H1 (cell line): ENCODE results near the gene NCBP1. TPM values are rescaled to one million over a fixed set of nuclear protein-coding genes. Genes with fewer than 3 reads are reported as not detected.
A peak's percentile ranks its signal among the peaks of the same experiment; 100 is the strongest.

ENCODE experiments used
- CTCF ChIA-PET: fragments of 300-600 bp; sonication (Branson Sonifier 250); formaldehyde crosslinking; loops from one replicate; lab custom pipeline; 2021; ENCODE audit not compliant: partially characterized antibody; lab: Charles Lee
- POLR2A ChIA-PET: fragments of 300-600 bp; sonication (Branson Sonifier 250); formaldehyde crosslinking; loops from one replicate; lab custom pipeline; 2021; ENCODE audit warnings: inconsistent platforms; ENCODE audit not compliant: partially characterized antibody; lab: Charles Lee
- DNase-seq, 2 experiments: peaks; one replicate each; pipeline versions ENCODE4 v3.0.0 to v3.0.0-alpha.2; 2010 to 2022; ENCODE audit warnings: low spot score in 2 of 2, low read depth in 1 of 2, mixed read lengths in 1 of 2
- FAIRE-seq: peaks from 2 replicates; lab custom pipeline; 2011; peaks lifted over from hg19 to GRCh38; lab: Jason Lieb, UNC
- H2AFZ ChIP-seq: 2 replicates; pipeline ENCODE4 v1.8.1; 2012; ENCODE audit warnings: low read length, inconsistent platforms
- H2AK5ac ChIP-seq: 2 replicates; pipeline ENCODE4 v1.6.1; 2013; ENCODE audit warnings: low read depth, low read length
- H2BK120ac ChIP-seq: replicated peaks from 2 replicates; pipeline ENCODE3; 2013; ENCODE audit warnings: low read depth, low read length, inconsistent platforms
- H2BK12ac ChIP-seq: 2 replicates; pipeline ENCODE4 v1.6.1; 2013; ENCODE audit warnings: low read depth, low read length
- H2BK15ac ChIP-seq: 2 replicates; pipeline ENCODE4 v1.6.1; 2013; ENCODE audit warnings: low read length
- H2BK20ac ChIP-seq: 2 replicates; pipeline ENCODE4 v1.6.1; 2013; ENCODE audit warnings: low read length
- H2BK5ac ChIP-seq: 2 replicates; pipeline ENCODE4 v1.6.1; 2013; ENCODE audit warnings: low read depth, low read length
- H3K14ac ChIP-seq: 2 replicates; pipeline ENCODE4 v1.6.1; 2013; ENCODE audit warnings: inconsistent platforms; ENCODE audit not compliant: insufficient read length
- H3K18ac ChIP-seq: 2 replicates; pipeline ENCODE4 v1.6.1; 2013; ENCODE audit warnings: low read length; ENCODE audit errors: extremely low read depth
- H3K23ac ChIP-seq: 2 replicates; pipeline ENCODE4 v1.6.1; 2013; ENCODE audit warnings: inconsistent platforms; ENCODE audit not compliant: insufficient read length
- H3K23me2 ChIP-seq: 2 replicates; pipeline ENCODE4 v1.6.1; 2013; ENCODE audit warnings: low read depth, low read length
- H3K27ac ChIP-seq: 2 replicates; pipeline ENCODE4 v1.6.1; 2011; ENCODE audit warnings: low read depth, low read length, inconsistent platforms
- H3K27me3 ChIP-seq, 4 experiments: replicated peaks in 1 of 4; 1 replicate in 1 of 4; 2 replicates in 3 of 4; pipeline versions ENCODE4 v1.6.1 to v1.8.1; 2011 to 2013; ENCODE audit warnings: low read length in 3 of 4, mild to moderate bottlenecking in 3 of 4, inconsistent platforms in 2 of 4, mixed read lengths in 2 of 4, moderate library complexity in 1 of 4; ENCODE audit not compliant: control insufficient read depth in 3 of 4, insufficient read depth in 3 of 4; ENCODE audit errors: extremely low read depth in 1 of 4
- H3K36me3 ChIP-seq, 4 experiments: 2 replicates each; pipeline versions ENCODE4 v1.6.1 to v1.8.1; 2011 to 2013; ENCODE audit warnings: mild to moderate bottlenecking in 4 of 4, low read length in 3 of 4, moderate library complexity in 2 of 4, control low read depth in 1 of 4, inconsistent platforms in 1 of 4; ENCODE audit not compliant: insufficient read depth in 4 of 4, control insufficient read depth in 2 of 4
- H3K4ac ChIP-seq: replicated peaks from 2 replicates; pipeline ENCODE3; 2013; ENCODE audit warnings: low read length, low read depth, mixed read lengths, inconsistent platforms; ENCODE audit not compliant: insufficient read length
- H3K4me1 ChIP-seq, 4 experiments: replicated peaks in 1 of 4; 1 replicate in 1 of 4; 2 replicates in 3 of 4; pipeline versions ENCODE4 v1.6.1 to v1.8.1; 2011 to 2013; ENCODE audit warnings: low read length in 3 of 4, inconsistent platforms in 2 of 4, mixed read lengths in 1 of 4; ENCODE audit not compliant: insufficient read depth in 4 of 4, control insufficient read depth in 3 of 4
- H3K4me2 ChIP-seq, 2 experiments: 2 replicates each; pipeline versions ENCODE4 v1.6.1 to v1.8.1; 2011 to 2013; ENCODE audit warnings: low read depth in 2 of 2, low read length in 2 of 2, control low read depth in 1 of 2, inconsistent platforms in 1 of 2, mild to moderate bottlenecking in 1 of 2; ENCODE audit not compliant: insufficient read depth in 1 of 2
- H3K4me3 ChIP-seq, 4 experiments: fragments of 200-600, 300-600 bp in 1 of 4; sonication (generic), shearing (Covaris generic), sonication (Bioruptor Twin) in 1 of 4; 2 replicates each; pipeline versions ENCODE4 v1.5.1 to v1.8.1; 2011 to 2016; ENCODE audit warnings: low read length in 4 of 4, low read depth in 3 of 4, control low read depth in 2 of 4, inconsistent platforms in 2 of 4, mild to moderate bottlenecking in 2 of 4, mixed read lengths in 1 of 4, moderate library complexity in 1 of 4; ENCODE audit not compliant: insufficient read depth in 2 of 4; ENCODE audit errors: extremely low read depth in 1 of 4
- H3K56ac ChIP-seq: replicated peaks from 2 replicates; pipeline ENCODE3; 2013; ENCODE audit warnings: low read depth, mild to moderate bottlenecking, mixed read lengths, low read length, inconsistent platforms; ENCODE audit not compliant: insufficient read length
- H3K79me1 ChIP-seq: 2 replicates; pipeline ENCODE4 v1.6.1; 2013; ENCODE audit warnings: low read depth, low read length, control low read depth
- H3K79me2 ChIP-seq, 2 experiments: 2 replicates each; pipeline versions ENCODE4 v1.6.1 to v1.8.1; 2012 to 2013; ENCODE audit warnings: low read length in 2 of 2, mild to moderate bottlenecking in 2 of 2, inconsistent platforms in 1 of 2; ENCODE audit not compliant: insufficient read depth in 2 of 2, control insufficient read depth in 1 of 2
- H3K9ac ChIP-seq, 4 experiments: replicated peaks in 1 of 4; 1 replicate in 1 of 4; 2 replicates in 3 of 4; pipeline versions ENCODE4 v1.6.1 to v1.8.1; 2011 to 2013; ENCODE audit warnings: low read depth in 3 of 4, low read length in 3 of 4, control low read depth in 2 of 4, mild to moderate bottlenecking in 2 of 4, moderate library complexity in 2 of 4, inconsistent platforms in 1 of 4; ENCODE audit errors: extremely low read depth in 1 of 4
- H3K9me3 ChIP-seq, 2 experiments: 2 replicates each; pipeline versions ENCODE4 v1.6.1 to v1.8.1; 2012 to 2013; ENCODE audit warnings: mild to moderate bottlenecking in 2 of 2, moderate library complexity in 2 of 2, control low read depth in 1 of 2, inconsistent platforms in 1 of 2, low read depth in 1 of 2, low read length in 1 of 2, mixed read lengths in 1 of 2; ENCODE audit not compliant: insufficient read depth in 2 of 2
- H4K20me1 ChIP-seq, 2 experiments: replicated peaks in 1 of 2; 2 replicates each; pipeline versions ENCODE3 to v1.8.1; 2011 to 2013; ENCODE audit warnings: inconsistent platforms in 2 of 2, low read length in 2 of 2, mild to moderate bottlenecking in 1 of 2; ENCODE audit not compliant: insufficient read depth in 2 of 2, control insufficient read depth in 1 of 2
- H4K5ac ChIP-seq: 2 replicates; pipeline ENCODE4 v1.6.1; 2013; ENCODE audit warnings: low read length, low read depth, mixed read lengths, inconsistent platforms; ENCODE audit not compliant: insufficient read length
- H4K8ac ChIP-seq: 2 replicates; pipeline ENCODE4 v1.8.0; 2013; ENCODE audit warnings: mild to moderate bottlenecking, moderate library complexity, low read length, inconsistent platforms; ENCODE audit not compliant: insufficient read depth; ENCODE audit errors: extremely low read depth
- H4K91ac ChIP-seq: replicated peaks from 2 replicates; pipeline ENCODE3; 2013; ENCODE audit warnings: low read length, mixed read lengths, inconsistent platforms; ENCODE audit not compliant: insufficient read length
- ASH2L ChIP-seq: fragments of 200-600, 300-600 bp; sonication (generic); IDR thresholded peaks from one replicate; pipeline ENCODE4 v1.7.1; 2017; ENCODE audit warnings: low read length
- FOSL1 ChIP-seq: IDR thresholded peaks from 2 replicates; pipeline ENCODE4 v1.6.1; 2011; ENCODE audit warnings: mild to moderate bottlenecking, low read depth, low read length, moderate library complexity; ENCODE audit not compliant: insufficient read depth
- KDM4A ChIP-seq: IDR thresholded peaks from one replicate; pipeline ENCODE4 v1.7.1; 2012; ENCODE audit warnings: low read depth, mild to moderate bottlenecking, moderate library complexity, low read length, inconsistent platforms; ENCODE audit not compliant: severe bottlenecking
- NANOG ChIP-seq: IDR thresholded peaks from 2 replicates; pipeline ENCODE4 v1.6.1; 2011; ENCODE audit warnings: low read length, low read depth, mild to moderate bottlenecking, inconsistent platforms; ENCODE audit not compliant: insufficient read depth, poor library complexity, severe bottlenecking
- PHF8 ChIP-seq: fragments of 200-600 bp; sonication (generic); conservative IDR thresholded peaks from 2 replicates; pipeline ENCODE4 v1.7.1; 2012; ENCODE audit warnings: low read depth, mild to moderate bottlenecking, inconsistent platforms, low read length, moderate library complexity
- RBBP5 ChIP-seq: IDR thresholded peaks from 2 replicates; pipeline ENCODE4 v1.7.1; 2012; ENCODE audit warnings: low read depth, mild to moderate bottlenecking, inconsistent platforms, low read length, moderate library complexity, borderline replicate concordance
- SIN3A ChIP-seq, 2 experiments: IDR thresholded peaks in 1 of 2; conservative IDR thresholded peaks in 1 of 2; 2 replicates each; pipeline ENCODE4 v1.6.1; 2011 to 2012; ENCODE audit warnings: low read length in 2 of 2, improper control_type of control experiment in 1 of 2, low read depth in 1 of 2, mild to moderate bottlenecking in 1 of 2
- TCF12 ChIP-seq: IDR thresholded peaks from 2 replicates; pipeline ENCODE4 v1.6.1; 2011; ENCODE audit warnings: low read depth, mild to moderate bottlenecking, low read length
- ZNF274 ChIP-seq: IDR thresholded peaks from 2 replicates; pipeline ENCODE4 v1.7.0; 2012; ENCODE audit warnings: low read length, borderline replicate concordance; ENCODE audit errors: extremely low read depth
- WGBS, 2 experiments: shearing (Covaris generic) in 1 of 2; methylation state at CpG; one replicate each; pipeline versions ENCODE4 v1.1.6 to v1.1.7; 2013 to 2015; ENCODE audit warnings: low lambda C conversion rate in 2 of 2, mixed read lengths in 2 of 2, inconsistent platforms in 1 of 2, low coverage in 1 of 2, missing lambda C conversion rate in 1 of 2; ENCODE audit not compliant: insufficient replicate concordance in 2 of 2, insufficient coverage in 1 of 2, insufficient read length in 1 of 2; ENCODE audit errors: extremely low coverage in 1 of 2, missing lambda C conversion rate in 1 of 2; 5-methylcytosine and 5-hydroxymethylcytosine counted together
- polyA plus RNA-seq, 7 experiments: library from polyadenylated mRNA; depleted of rRNA in 3 of 7; stranded (reverse) in 5 of 7; unstranded in 2 of 7; fragments of >200 nt in 5 of 7; fragments of 200-250 nt in 2 of 7; gene quantifications; 1 replicate in 5 of 7; 2 replicates in 1 of 7; 4 replicates in 1 of 7; pipeline versions ENCODE4 v1.2.1 to v1.2.3, GENCODE V29; 2011 to 2013; ENCODE audit warnings: missing spikeins in 2 of 7, mixed read lengths in 2 of 7
- total RNA-seq: library from RNA; stranded (reverse); fragmentation: NEBNext Ultra II Directional; extraction: Animal tissue kit (Norgen Biotek cat#: 25700); gene quantifications from 2 replicates; pipeline ENCODE4 v1.2.1, GENCODE V29; 2021

The NCBP1 gene
- total and polyA plus RNA-seq, 2 of the 8 experiments (the other 6 are each of a cell fraction or from before 2014, with no cell fraction given), result 14.7 to 54.0 TPM

DNA sequence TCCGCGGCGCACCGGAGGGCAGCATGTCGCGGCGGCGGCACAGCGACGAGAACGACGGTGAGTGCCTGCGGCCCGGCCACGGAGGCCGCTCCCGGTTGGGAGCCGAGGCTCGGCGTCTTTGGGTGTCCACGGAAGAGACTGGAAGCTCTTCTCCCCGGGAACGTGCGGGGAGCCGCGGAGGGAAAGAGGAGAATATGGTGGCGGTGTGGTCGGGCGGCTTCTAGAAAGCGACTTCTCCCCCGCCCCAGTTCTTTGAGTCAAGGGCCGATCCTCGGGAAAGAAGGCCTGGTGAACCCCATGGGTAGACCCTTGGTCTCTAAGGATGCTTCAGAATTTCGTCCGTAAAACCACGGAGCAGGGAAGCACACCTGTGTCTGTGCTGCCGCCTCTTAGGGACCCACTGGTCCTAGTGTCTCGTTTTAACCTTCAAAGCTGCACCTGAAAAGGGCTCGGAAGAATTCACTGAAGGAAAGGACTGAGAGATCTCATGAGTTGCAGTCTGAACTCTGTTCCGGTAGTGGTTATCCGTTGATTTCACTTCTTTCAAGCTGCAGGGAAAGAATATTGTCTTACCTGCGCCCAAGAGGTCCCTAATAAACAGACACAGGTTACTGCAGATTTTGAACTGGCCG lies 354 bp downstream of the NCBP1 start:
- Histone ChIP-seq H3K56ac (no peak overlapping the region), H3K9me3 (no peaks in the 10 kb centered on the region), H3K23ac (no peak overlapping the region), H2AFZ (no peak overlapping the region), H2BK15ac (no peak overlapping the region; the same call in 1 of the 2 replicates), H3K4me1 (peaks cover 0 to 11% (median 4%) of the 10 kb centered on the region in 4 experiments; a peak in 6 of 7 replicates), H3K23me2 (peaks cover 5% of the 10 kb centered on the region)
- no peak for FAIRE-seq
- DNase-seq, result no peak
- CTCF ChIA-PET, result interaction anchor here (0.9 to 3.0 kb wide), 4 partner anchors 12 to 267 kb away, joined by 3 to 16 read pairs (median 4); no protein-coding TSS in a partner anchor
- 0 out of 2 replicates have a peak, but pooled peaks have one; percentile 4 for TF ChIP-seq TCF12
- peak; percentile 80 for TF ChIP-seq ASH2L
- peak in 1 of 2 experiments; percentile 76; a peak in 1 of 4 replicates for TF ChIP-seq SIN3A (conservative IDR thresholded peaks at IDR 0.05 in 1 of 2, IDR thresholded peaks at IDR 0.05 in 1 of 2; ENCODE audit: low read depth in 1 of 2, low read length in 2 of 2)
- TF ChIP-seq ZNF274, result no peak
- TF ChIP-seq FOSL1, result no peak
- TF ChIP-seq KDM4A, result peak; percentile 30
- TF ChIP-seq PHF8, result peak; percentile 26; the same call in 1 of the 2 replicates
- no peak for TF ChIP-seq NANOG
- TF ChIP-seq RBBP5, result no peak
- TF ChIP-seq, all 59 proteins: peak for 5
- Histone ChIP-seq H3K36me3 (no peaks in the 10 kb centered on the region), H3K14ac (no peak overlapping the region), H2BK20ac (no peak overlapping the region), H2AK5ac (no peak overlapping the region), H3K27me3 (no peaks in the 10 kb centered on the region), H4K91ac (peak overlapping the region; percentile 35), H4K8ac (peak overlapping the region; percentile 90), H3K18ac (no peak overlapping the region), H3K4me3 (peak overlapping the region; percentile 70 to 91 (median 87)), H3K4me2 (peak overlapping the region; percentile 72 to 89), H3K79me1 (peaks cover 5% of the 10 kb centered on the region), H2BK120ac (no peak overlapping the region), H4K20me1 (peaks cover 11 to 13% of the 10 kb centered on the region in 2 experiments), H3K79me2 (peaks cover 32 to 80% of the 10 kb centered on the region in 2 experiments), H3K9ac (peak overlapping the region; percentile 85 to 96 (median 90)), H4K5ac (peak overlapping the region; percentile 13), H2BK12ac (no peak overlapping the region), H3K4ac (no peak overlapping the region), H3K27ac (peak overlapping the region; percentile 98), H2BK5ac (peak overlapping the region; percentile 97; the same call in 1 of the 2 replicates)
- 8% methylated on average over 14 of the region's 43 CpGs; no CpG with 5 or more reads in 1 of the 2 experiments for WGBS, 2 experiments
- POLR2A ChIA-PET, result interaction anchor here (0.8 to 2.3 kb wide), 9 partner anchors 9 to 1015 kb away, joined by 3 to 9 read pairs (median 7); no protein-coding TSS in a partner anchor
